ENCODE data around the gene PLEKHH3. TPM values are rescaled to one million over a fixed set of nuclear protein-coding genes. Genes with fewer than 3 reads are reported as not detected.

Gene PLEKHH3
- total and polyA plus RNA-seq, 3 experiments from 2014 or later: 0.38 to 0.70 TPM; not detected in 1

- ChIA-PET POLR2A (no interaction called here), CTCF (interaction anchor here (1.2 to 1.6 kb wide), 4 partner anchors 9 to 96 kb away, joined by 3 to 6 read pairs (median 5); partner anchors contain the start of gene PSMC3IP)
- Mint-ChIP-seq H3K9me3 (peaks cover 0 to 2% (median 0%) of the 10 kb centered on the region in 5 donors), H3K27me3 (peaks cover 36 to 50% of the 10 kb centered on the region in 2 donors), H3K4me1 (peaks cover 34 to 59% (median 40%) of the 10 kb centered on the region in 3 donors), H3K36me3 (no peaks in the 10 kb centered on the region), H3K4me3 (peak overlapping the region in 5 of 7 donors; percentile 36 to 81 (median 43)), H3K27ac (peak overlapping the region in 3 of 8 donors; percentile 33 to 84 (median 53))
- Histone ChIP-seq H3K4me3 (ENCODE audit: low read length) (peak overlapping the region; percentile 22), H3K4me1 (ENCODE audit: insufficient read depth, low read length) (peaks cover 61% of the 10 kb centered on the region), H3K36me3 (ENCODE audit: insufficient read depth, low read length) (no peaks in the 10 kb centered on the region), H3K9me3 (ENCODE audit: low read length) (no peaks in the 10 kb centered on the region), H3K27ac (ENCODE audit: low read depth, low read length) (no peak overlapping the region), H3K27me3 (ENCODE audit: insufficient read depth, low read length, poor library complexity, severe bottlenecking) (peaks cover 51% of the 10 kb centered on the region)
- DNase-seq: peak in 2 of 5 donors; percentile 23 to 60
Observed at GRCh38 chr17:42673885-42674754, 2.7 kb downstream of the PLEKHH3 start.

GRCh38 chr17:42673266-42673884 is 3.4 kb downstream of the PLEKHH3 start:
- Mint-ChIP-seq H3K4me1 (peaks cover 29 to 52% (median 34%) of the 10 kb centered on the region in 3 donors), H3K27me3 (peaks cover 39 to 53% of the 10 kb centered on the region in 2 donors)
- CTCF ChIA-PET: interaction anchor here (1.2 to 1.6 kb wide), 4 partner anchors 10 to 95 kb away, joined by 3 to 6 read pairs (median 5); partner anchors contain the start of gene PSMC3IP

GRCh38 chr17:42672038-42672437 is 4.8 kb downstream of the PLEKHH3 start:
- Histone ChIP-seq H3K36me3 (ENCODE audit: insufficient read depth, low read length) (peaks cover 1% of the 10 kb centered on the region), H3K27ac (ENCODE audit: low read depth, low read length) (no peak overlapping the region), H3K9me3 (ENCODE audit: low read length) (no peaks in the 10 kb centered on the region), H3K27me3 (ENCODE audit: insufficient read depth, low read length, poor library complexity, severe bottlenecking) (peaks cover 51% of the 10 kb centered on the region), H3K4me3 (ENCODE audit: low read length) (no peak overlapping the region), H3K4me1 (ENCODE audit: insufficient read depth, low read length) (peaks cover 45% of the 10 kb centered on the region)
- DNase-seq: no peak
- peaks cover 38 to 51% of the 10 kb centered on the region in 2 donors for H3K27me3 Mint-ChIP-seq
- ChIA-PET POLR2A (interaction anchor here (0.5 kb wide), 1 partner anchor 21 kb away, joined by 4 read pairs; no protein-coding TSS in a partner anchor), CTCF (interaction anchor here (1.4 kb wide), 1 partner anchor 9 kb away, joined by 5 read pairs; the partner anchor contains the start of gene CCR10)
- peaks cover 0 to 2% (median 0%) of the 10 kb centered on the region in 5 donors for H3K9me3 Mint-ChIP-seq
- no peaks in the 10 kb centered on the region for H3K36me3 Mint-ChIP-seq
- H3K4me3 Mint-ChIP-seq: peak overlapping the region in 1 of 7 donors; percentile 75
- H3K27ac Mint-ChIP-seq: no peak overlapping the region
- peaks cover 20 to 42% (median 23%) of the 10 kb centered on the region in 3 donors for H3K4me1 Mint-ChIP-seq

More at GRCh38 chr17:42673266-42673884, 3.4 kb downstream of the PLEKHH3 start:
- Mint-ChIP-seq H3K4me3 (no peak overlapping the region), H3K27ac (no peak overlapping the region), H3K9me3 (peaks cover 0 to 2% (median 0%) of the 10 kb centered on the region in 5 donors), H3K36me3 (no peaks in the 10 kb centered on the region)
- H3K9me3 ChIP-seq (ENCODE audit: low read length): no peaks in the 10 kb centered on the region
- H3K4me1 ChIP-seq (ENCODE audit: insufficient read depth, low read length): peaks cover 55% of the 10 kb centered on the region
- H3K27me3 ChIP-seq (ENCODE audit: insufficient read depth, low read length, poor library complexity, severe bottlenecking): peaks cover 51% of the 10 kb centered on the region
- H3K4me3 ChIP-seq (ENCODE audit: low read length): no peak overlapping the region
- POLR2A ChIA-PET: no interaction called here
- no peak for DNase-seq
- H3K36me3 ChIP-seq (ENCODE audit: insufficient read depth, low read length): no peaks in the 10 kb centered on the region
- H3K27ac ChIP-seq (ENCODE audit: low read depth, low read length): no peak overlapping the region

GRCh38 chr17:42670789-42671657 is 5.8 kb downstream of the PLEKHH3 start:
- H3K27me3 Mint-ChIP-seq: peaks cover 35 to 46% of the 10 kb centered on the region in 2 donors
- H3K27me3 ChIP-seq (ENCODE audit: insufficient read depth, low read length, poor library complexity, severe bottlenecking): peaks cover 45% of the 10 kb centered on the region
- H3K4me1 Mint-ChIP-seq: peaks cover 15 to 34% (median 19%) of the 10 kb centered on the region in 3 donors
- H3K27ac Mint-ChIP-seq: peak overlapping the region in 1 of 8 donors; percentile 7
- ChIA-PET CTCF (interaction anchor here (0.8 to 1.5 kb wide), 3 partner anchors 10 to 93 kb away, joined by 3 to 5 read pairs (median 5); partner anchors contain the start of genes CCR10 and PSMC3IP), POLR2A (no interaction called here)
- peaks cover 4% of the 10 kb centered on the region for H3K36me3 ChIP-seq (ENCODE audit: insufficient read depth, low read length)
- no peak for DNase-seq
- peaks cover 0 to 10% (median 0%) of the 10 kb centered on the region in 3 donors for H3K36me3 Mint-ChIP-seq
- H3K4me3 Mint-ChIP-seq: peak overlapping the region; percentile 43 to 87 (median 75)
- H3K4me1 ChIP-seq (ENCODE audit: insufficient read depth, low read length): peaks cover 38% of the 10 kb centered on the region
- H3K9me3 ChIP-seq (ENCODE audit: low read length): no peaks in the 10 kb centered on the region
- no peak overlapping the region for H3K27ac ChIP-seq (ENCODE audit: low read depth, low read length)
- H3K9me3 Mint-ChIP-seq: peaks cover 0 to 2% (median 0%) of the 10 kb centered on the region in 5 donors
- H3K4me3 ChIP-seq (ENCODE audit: low read length): no peak overlapping the region

- H3K36me3 Mint-ChIP-seq: peaks cover 0 to 18% (median 5%) of the 10 kb centered on the region in 3 donors
- ChIA-PET CTCF (interaction anchor here (0.8 to 1.5 kb wide), 5 partner anchors 9 to 92 kb away, joined by 3 to 5 read pairs (median 5); partner anchors contain the start of genes CCR10 and PSMC3IP), POLR2A (no interaction called here)
- peaks cover 0 to 2% (median 0%) of the 10 kb centered on the region in 5 donors for H3K9me3 Mint-ChIP-seq
- peak overlapping the region; percentile 64 to 88 (median 77) for H3K4me3 Mint-ChIP-seq
- H3K4me3 ChIP-seq (ENCODE audit: low read length): peak overlapping the region; percentile 50
- H3K27me3 Mint-ChIP-seq: peaks cover 32 to 46% of the 10 kb centered on the region in 2 donors
- peak in 4 of 5 donors; percentile 27 to 66 (median 41) for DNase-seq
- no peak overlapping the region for H3K27ac ChIP-seq (ENCODE audit: low read depth, low read length)
- peaks cover 15 to 34% (median 19%) of the 10 kb centered on the region in 3 donors for H3K4me1 Mint-ChIP-seq
- H3K36me3 ChIP-seq (ENCODE audit: insufficient read depth, low read length): peaks cover 4% of the 10 kb centered on the region
- no peaks in the 10 kb centered on the region for H3K9me3 ChIP-seq (ENCODE audit: low read length)
- peak overlapping the region in 3 of 8 donors; percentile 24 to 92 (median 72) for H3K27ac Mint-ChIP-seq
- peaks cover 30% of the 10 kb centered on the region for H3K4me1 ChIP-seq (ENCODE audit: insufficient read depth, low read length)
- peaks cover 36% of the 10 kb centered on the region for H3K27me3 ChIP-seq (ENCODE audit: insufficient read depth, low read length, poor library complexity, severe bottlenecking)
Observed at GRCh38 chr17:42669977-42670788, 6.6 kb downstream of the PLEKHH3 start.

- H3K9me3 Mint-ChIP-seq: peaks cover 0 to 2% (median 0%) of the 10 kb centered on the region in 5 donors
- Histone ChIP-seq H3K27me3 (ENCODE audit: insufficient read depth, low read length, poor library complexity, severe bottlenecking) (peaks cover 31% of the 10 kb centered on the region), H3K4me3 (ENCODE audit: low read length) (no peak overlapping the region), H3K4me1 (ENCODE audit: insufficient read depth, low read length) (peaks cover 25% of the 10 kb centered on the region), H3K36me3 (ENCODE audit: insufficient read depth, low read length) (peaks cover 4% of the 10 kb centered on the region), H3K27ac (ENCODE audit: low read depth, low read length) (no peak overlapping the region), H3K9me3 (ENCODE audit: low read length) (no peaks in the 10 kb centered on the region)
- no peak for DNase-seq
- H3K36me3 Mint-ChIP-seq: peaks cover 0 to 18% (median 5%) of the 10 kb centered on the region in 3 donors
- H3K27me3 Mint-ChIP-seq: peaks cover 27 to 42% of the 10 kb centered on the region in 2 donors
- no peak overlapping the region for H3K27ac Mint-ChIP-seq
- peaks cover 13 to 29% (median 16%) of the 10 kb centered on the region in 3 donors for H3K4me1 Mint-ChIP-seq
- ChIA-PET CTCF (interaction anchor here (1.2 to 1.5 kb wide), 3 partner anchors 10 to 91 kb away, joined by 4 to 5 read pairs (median 5); partner anchors contain the start of gene PSMC3IP), POLR2A (no interaction called here)
- peak overlapping the region in 6 of 7 donors; percentile 26 to 77 (median 48) for H3K4me3 Mint-ChIP-seq
Observed at GRCh38 chr17:42669705-42669976, 7.2 kb downstream of the PLEKHH3 start.
